A549 (cell line): Measurements from ENCODE around the gene RPS6KB1. TPM values are rescaled to one million over a fixed set of nuclear protein-coding genes. Genes with fewer than 3 reads are reported as not detected.

Source experiments
- ATAC-seq, 2 experiments: fragments of 200-7000 bp in 1 of 2; fragments of >200 bp in 1 of 2; cut with Nextera tagmentation in 1 of 2; cut with Tn5 transposase in 1 of 2; 3 replicates each; pipeline versions ENCODE4 v1.8.0 to v1.9.1; 2018 to 2020; ENCODE audit warnings: mild to moderate bottlenecking in 1 of 2, moderate library complexity in 1 of 2
- CTCF ChIA-PET: fragments of 300-600 bp; sonication (Branson Sonifier 250); formaldehyde crosslinking; extraction: SDS; loops from one replicate; lab custom pipeline; 2021; ENCODE audit warnings: antibody characterized with exemption, inconsistent platforms; lab: Yijun Ruan, JAX
- POLR2A ChIA-PET: fragments of 350-600 bp; formaldehyde crosslinking; extraction: SDS; loops from one replicate; lab custom pipeline; 2021; ENCODE audit warnings: antibody characterized with exemption, inconsistent platforms; lab: Yijun Ruan, JAX
- DNase-seq, 2 experiments: peaks; one replicate each; pipeline versions ENCODE4 v3.0.0 to v3.0.0-alpha.2; 2011 to 2016; ENCODE audit warnings: low read depth in 1 of 2, low spot score in 1 of 2
- FAIRE-seq: peaks from 2 replicates; lab custom pipeline; 2011; peaks lifted over from hg19 to GRCh38; lab: Jason Lieb, UNC
- H3K27ac ChIP-seq, 2 experiments: fragments of >200 bp; sonication (Bioruptor Twin); formaldehyde crosslinking; 3 replicates each; pipeline ENCODE4 v1.5.1; 2016 to 2017
- H3K4me1 ChIP-seq: fragments of >200 bp; sonication (Bioruptor Twin); formaldehyde crosslinking; 3 replicates; pipeline ENCODE4 v1.6.1; 2016
- H3K4me2 ChIP-seq: fragments of >200 bp; sonication (Bioruptor Twin); formaldehyde crosslinking; 3 replicates; pipeline ENCODE4 v1.6.1; 2016
- H3K4me3 ChIP-seq: fragments of >200 bp; sonication (Bioruptor Twin); formaldehyde crosslinking; 3 replicates; pipeline ENCODE4 v1.5.1; 2016
- H3K9me3 ChIP-seq: fragments of >200 bp; sonication (Bioruptor Twin); formaldehyde crosslinking; 3 replicates; pipeline ENCODE4 v1.6.1; 2016
- BHLHE40 ChIP-seq: IDR thresholded peaks from 2 replicates; pipeline ENCODE4 v1.6.1; 2012; ENCODE audit warnings: low read depth, low read length, inconsistent platforms
- CBX2 ChIP-seq: fragments of 200-600 bp; sonication (generic); IDR thresholded peaks from 2 replicates; pipeline ENCODE4 v1.6.1; 2016; ENCODE audit warnings: low read depth, mild to moderate bottlenecking, borderline replicate concordance
- CBX8 ChIP-seq: fragments of 200-600 bp; sonication (generic); IDR thresholded peaks from 2 replicates; pipeline ENCODE4 v1.6.1; 2016
- CEBPB ChIP-seq, 2 experiments: fragments of >200 bp in 1 of 2; sonication (Bioruptor Twin) in 1 of 2; formaldehyde crosslinking in 1 of 2; IDR thresholded peaks; 2 replicates each; pipeline ENCODE4 v1.6.1; 2012 to 2016
- CHD2 ChIP-seq: fragments of 150-350 bp; IDR thresholded peaks from 2 replicates; pipeline ENCODE4 v1.6.1; 2014; ENCODE audit warnings: low read length; ENCODE audit not compliant: partially characterized antibody
- E2F6 ChIP-seq: IDR thresholded peaks from 2 replicates; pipeline ENCODE4 v1.6.1; 2012; ENCODE audit warnings: low read depth, borderline replicate concordance
- EHF ChIP-seq: fragments of 250-450 bp; sonication (Bioruptor Pico); IDR thresholded peaks from 2 replicates; pipeline ENCODE4 v1.5.0; 2020; ENCODE audit warnings: mild to moderate bottlenecking
- EHMT2 ChIP-seq: fragments of 200-600 bp; sonication (generic); IDR thresholded peaks from 2 replicates; pipeline ENCODE4 v1.6.1; 2016; ENCODE audit warnings: antibody characterized with exemption, low read depth, mild to moderate bottlenecking, moderate library complexity
- EP300 ChIP-seq, 2 experiments: fragments of >200 bp; sonication (Bioruptor Twin); formaldehyde crosslinking; IDR thresholded peaks; 2 replicates in 1 of 2; 3 replicates in 1 of 2; pipeline ENCODE4 v1.6.1; 2016 to 2017
- FOSB ChIP-seq: fragments of 250-450 bp; sonication (Bioruptor Pico); IDR thresholded peaks from 2 replicates; pipeline ENCODE4 v1.5.0; 2020; ENCODE audit warnings: mild to moderate bottlenecking, moderate library complexity
- FOSL2 ChIP-seq, 2 experiments: fragments of 450-650 bp in 1 of 2; fragments of >200 bp in 1 of 2; sonication (Bioruptor Twin) in 1 of 2; formaldehyde crosslinking; IDR thresholded peaks; 2 replicates each; pipeline versions ENCODE4 v1.5.0 to v1.6.1; 2016 to 2020; ENCODE audit warnings: mild to moderate bottlenecking in 1 of 2, moderate library complexity in 1 of 2
- FOXS1 ChIP-seq: fragments of 250-450 bp; sonication (Bioruptor Pico); IDR thresholded peaks from 2 replicates; pipeline ENCODE4 v1.5.0; 2020; ENCODE audit warnings: mild to moderate bottlenecking, moderate library complexity
- HDAC2 ChIP-seq: fragments of 200-600 bp; sonication (generic); IDR thresholded peaks from 2 replicates; pipeline ENCODE4 v1.6.1; 2016
- HEYL ChIP-seq: fragments of 250-450 bp; sonication (Bioruptor Pico); IDR thresholded peaks from 2 replicates; pipeline ENCODE4 v1.8.0; 2021; ENCODE audit warnings: mild to moderate bottlenecking, moderate library complexity
- HOXA7 ChIP-seq: fragments of 250-450 bp; sonication (Bioruptor Pico); IDR thresholded peaks from 2 replicates; pipeline ENCODE4 v1.5.0; 2020; ENCODE audit warnings: mild to moderate bottlenecking, moderate library complexity
- HOXB13 ChIP-seq: fragments of 250-450 bp; sonication (Bioruptor Pico); IDR thresholded peaks from 2 replicates; pipeline ENCODE4 v1.5.0; 2020; ENCODE audit warnings: low read depth, mild to moderate bottlenecking, moderate library complexity
- MAFK ChIP-seq: fragments of 450-650 bp; IDR thresholded peaks from 2 replicates; pipeline ENCODE4 v1.6.1; 2014; ENCODE audit not compliant: partially characterized antibody
- NPAS2 ChIP-seq: fragments of 250-450 bp; sonication (Bioruptor Pico); IDR thresholded peaks from 2 replicates; pipeline ENCODE4 v1.8.0; 2022; ENCODE audit warnings: mild to moderate bottlenecking, moderate library complexity, borderline replicate concordance
- PBX3 ChIP-seq: IDR thresholded peaks from 2 replicates; pipeline ENCODE4 v1.6.1; 2012
- POLR2A ChIP-seq: IDR thresholded peaks from 2 replicates; pipeline ENCODE4 v1.6.1; 2012; ENCODE audit warnings: mild to moderate bottlenecking, low read length
- POLR2AphosphoS2 ChIP-seq: conservative IDR thresholded peaks from 2 replicates; pipeline ENCODE4 v1.6.1; 2012; ENCODE audit warnings: low read length, improper control_type of control experiment, inconsistent platforms
- RCOR1 ChIP-seq: fragments of 150-350 bp; IDR thresholded peaks from 2 replicates; pipeline ENCODE4 v1.6.1; 2014; ENCODE audit warnings: antibody characterized with exemption, low read length, low read depth
- RFX5 ChIP-seq: fragments of 450-650 bp; IDR thresholded peaks from 2 replicates; pipeline ENCODE4 v1.7.1; 2014; ENCODE audit warnings: antibody characterized with exemption, mild to moderate bottlenecking, moderate library complexity
- SMC3 ChIP-seq: fragments of >200 bp; sonication (Bioruptor Twin); formaldehyde crosslinking; IDR thresholded peaks from 3 replicates; pipeline ENCODE4 v1.6.1; 2018; ENCODE audit warnings: inconsistent platforms
- USF2 ChIP-seq: fragments of 450-650 bp; IDR thresholded peaks from 2 replicates; pipeline ENCODE4 v1.6.1; 2014; ENCODE audit warnings: antibody characterized with exemption
- ZC3H11A ChIP-seq: fragments of 450-650 bp; IDR thresholded peaks from 2 replicates; pipeline ENCODE4 v1.6.1; 2014; ENCODE audit warnings: antibody characterized with exemption, mild to moderate bottlenecking
- WGBS: methylation state at CpG from one replicate; pipeline ENCODE4 v1.1.6; 2017; ENCODE audit errors: missing lambda C conversion rate; 5-methylcytosine and 5-hydroxymethylcytosine counted together
- polyA plus RNA-seq, 4 experiments: library from polyadenylated mRNA; depleted of rRNA in 3 of 4; stranded (reverse); fragments of >200 nt; fragmentation: RNase III in 1 of 4; extraction: RNeasy Plus Mini Kit Qiagen cat#74134 plus additional on column Dnase treatment in 1 of 4; gene quantifications; 2 replicates in 3 of 4; 3 replicates in 1 of 4; pipeline ENCODE4 v1.2.3, GENCODE V29; 2011 to 2017

RPS6KB1 gene
- polyA plus RNA-seq, 2 of the 4 experiments (the other 2 are of a cell fraction), result 57.3 to 81.7 TPM

GRCh38 chr17:59892251-59892923 lies 534 bp upstream of the RPS6KB1 start:
- 2% methylated on average over 25 of the region's 25 CpGs for WGBS
- peak overlapping the region; percentile 59 for H3K4me3 ChIP-seq
- peaks cover 32% of the 10 kb centered on the region for H3K4me1 ChIP-seq
- no peak for FAIRE-seq
- ChIA-PET CTCF (interaction anchor here (0.6 to 1.6 kb wide), 10 partner anchors 10 to 424 kb away, joined by 3 to 6 read pairs (median 3); no protein-coding TSS in a partner anchor), POLR2A (interaction anchor here (0.5 to 2.3 kb wide), 14 partner anchors 9 to 273 kb away, joined by 3 to 12 read pairs (median 4); partner anchors contain the start of gene CLTC)
- H3K27ac ChIP-seq, result peak overlapping the region; percentile 68 to 85
- peak in 1 of 2 experiments; percentile 24 for DNase-seq
- no peaks in the 10 kb centered on the region for H3K9me3 ChIP-seq
- TF ChIP-seq CHD2 (no peak), HOXA7 (CRISPR knock-in tag) (0 out of 2 replicates have a peak, but pooled peaks have one; percentile 45), EHF (CRISPR knock-in tag) (no peak), FOSB (0 out of 2 replicates have a peak, but pooled peaks have one; percentile 41), HDAC2 (0 out of 2 replicates have a peak, but pooled peaks have one; percentile 55), BHLHE40 (0 out of 2 replicates have a peak, but pooled peaks have one; percentile 31), FOSL2 (IDR thresholded peaks at IDR 0.05) (no peak), FOSL2 (CRISPR knock-in tag; IDR thresholded peaks at IDR 0.05) (peak; percentile 15; the same call in 1 of the 2 replicates), POLR2A (peak; percentile 64)
- peak overlapping the region; percentile 79 for H3K4me2 ChIP-seq
- ATAC-seq, result peak; percentile 81

GRCh38 chr17:59893676-59894100 lies 767 bp downstream of the RPS6KB1 start:
- CTCF ChIA-PET, result interaction anchor here (0.7 to 1.8 kb wide), 8 partner anchors 10 to 143 kb away, joined by 3 to 12 read pairs (median 4); no protein-coding TSS in a partner anchor
- FAIRE-seq, result no peak
- TF ChIP-seq E2F6 (no peak), CBX8 (no peak), SMC3 (no peak), EHF (CRISPR knock-in tag) (no peak), ZC3H11A (no peak), EHMT2 (no peak), CEBPB (IDR thresholded peaks at IDR 0.05) (no peak), FOXS1 (CRISPR knock-in tag) (no peak), POLR2AphosphoS2 (no peak)
- Histone ChIP-seq H3K4me2 (peak overlapping the region; percentile 93), H3K4me3 (peak overlapping the region; percentile 81), H3K9me3 (no peaks in the 10 kb centered on the region), H3K27ac (peak overlapping the region; percentile 93), H3K4me1 (peaks cover 41% of the 10 kb centered on the region)
- peak; percentile 25 to 37; a peak in 5 of 6 replicates for ATAC-seq
- 2% methylated on average over 11 of the region's 11 CpGs for WGBS
- DNase-seq, result peak in 1 of 2 experiments; percentile 48
- POLR2A ChIA-PET, result interaction anchor here (0.9 to 1.9 kb wide), 8 partner anchors 11 to 274 kb away, joined by 3 to 12 read pairs (median 4); no protein-coding TSS in a partner anchor

- DNase-seq (no peak), FAIRE-seq (no peak), ATAC-seq (no peak)
- ChIA-PET CTCF (interaction anchor here (4.4 kb wide), 1 partner anchor 16 kb away, joined by 33 read pairs; no protein-coding TSS in a partner anchor), POLR2A (no interaction called here)
- peaks cover 31% of the 10 kb centered on the region for H3K4me1 ChIP-seq
- H3K27ac ChIP-seq, result no peak overlapping the region
- no peak for TF ChIP-seq HOXB13 (CRISPR knock-in tag)
- TF ChIP-seq FOSL2 (IDR thresholded peaks at IDR 0.05), result no peak
- TF ChIP-seq FOSL2 (CRISPR knock-in tag; IDR thresholded peaks at IDR 0.05), result no peak
- TF ChIP-seq HEYL (CRISPR knock-in tag), result no peak
- H3K4me3 ChIP-seq, result no peak overlapping the region
- 67% methylated on average over 4 of the region's 4 CpGs for WGBS
- H3K9me3 ChIP-seq, result no peaks in the 10 kb centered on the region
- H3K4me2 ChIP-seq, result peak overlapping the region; percentile 9; the same call in 1 of the 3 replicates
These were observed 4.2 kb downstream of the RPS6KB1 start for GRCh38 chr17:59897090-59897489.

GRCh38 chr17:59899099-59899498 lies 6.2 kb downstream of the RPS6KB1 start:
- WGBS, result 81% methylated on average over 5 of the region's 5 CpGs
- CTCF ChIA-PET, result interaction anchor here (0.6 to 4.4 kb wide), 7 partner anchors 8 to 447 kb away, joined by 3 to 33 read pairs (median 3); no protein-coding TSS in a partner anchor
- ATAC-seq (peak; percentile 71 to 82), FAIRE-seq (no peak), DNase-seq (peak in 1 of 2 experiments; percentile 55)
- POLR2A ChIA-PET, result interaction anchor here (0.5 to 0.7 kb wide), 2 partner anchors 52 to 95 kb away, joined by 3 to 4 read pairs; no protein-coding TSS in a partner anchor
- Histone ChIP-seq H3K4me3 (no peak overlapping the region), H3K9me3 (no peaks in the 10 kb centered on the region), H3K4me2 (no peak overlapping the region), H3K4me1 (peaks cover 30% of the 10 kb centered on the region), H3K27ac (no peak overlapping the region)
- TF ChIP-seq E2F6 (no peak), FOSB (no peak), HOXB13 (CRISPR knock-in tag) (no peak), POLR2AphosphoS2 (no peak), USF2 (no peak), PBX3 (no peak), HEYL (CRISPR knock-in tag) (no peak), RFX5 (no peak), RCOR1 (no peak), NPAS2 (CRISPR knock-in tag) (no peak), EP300 (IDR thresholded peaks at IDR 0.05) (no peak), EHF (CRISPR knock-in tag) (no peak), CBX2 (no peak), MAFK (no peak)
